ENCODE results near the gene CAND2.

- TF ChIP-seq POLR2AphosphoS5 (IDR thresholded peaks at IDR 0.05; ENCODE audit: low read depth, low read length) (no peak), POLR2A (IDR thresholded peaks at IDR 0.05; ENCODE audit: low read depth, low read length) (no peak), TAF1 (IDR thresholded peaks at IDR 0.05; ENCODE audit: borderline replicate concordance, low read depth, low read length) (no peak)
These were observed 80.6 kb downstream of the CAND2 start for GRCh38 chr3:12877040-12877439.

Data from GM12892 (cell line).